HEK293 (cell line): ENCODE data around the gene MEG3.

Experiments used
- CTCF ChIA-PET: fragments of 350-600 bp; formaldehyde crosslinking; extraction: SDS; loops from one replicate; lab custom pipeline; 2021; ENCODE audit warnings: antibody characterized with exemption; lab: Yijun Ruan, JAX
- POLR2A ChIA-PET: fragments of 300-600 bp; formaldehyde crosslinking; extraction: SDS; loops from one replicate; lab custom pipeline; 2020; ENCODE audit warnings: antibody characterized with exemption, inconsistent platforms; lab: Yijun Ruan, JAX
- H3K27ac ChIP-seq: fragments of 200-500 bp; sonication (Bioruptor generic); 2 replicates; pipeline ENCODE4 v1.5.1; 2014; ENCODE audit warnings: low read depth, low read length, control low read depth, inconsistent platforms; ENCODE audit errors: extremely low read depth
- H3K36me3 ChIP-seq, 2 experiments: fragments of 200-500 bp in 1 of 2; sonication (Bioruptor generic) in 1 of 2; 1 replicate in 1 of 2; 2 replicates in 1 of 2; pipeline ENCODE4 v1.5.1; 2014 to 2017; ENCODE audit warnings: inconsistent platforms in 2 of 2, low read length in 2 of 2; ENCODE audit not compliant: control insufficient read depth in 2 of 2, insufficient read depth in 1 of 2
- H3K4me1 ChIP-seq: fragments of 200-500 bp; sonication (Bioruptor generic); 2 replicates; pipeline ENCODE4 v1.5.1; 2014; ENCODE audit warnings: mild to moderate bottlenecking, low read length, inconsistent platforms; ENCODE audit not compliant: control insufficient read depth, insufficient read depth
- H3K4me3 ChIP-seq: 2 replicates; pipeline ENCODE4 v1.5.1; 2011; ENCODE audit warnings: low read depth, mild to moderate bottlenecking, control low read depth, low read length, moderate library complexity
- H3K9me3 ChIP-seq: fragments of 200-500 bp; sonication (Bioruptor generic); 2 replicates; pipeline ENCODE4 v1.5.1; 2014; ENCODE audit warnings: low read depth, low read length, inconsistent platforms; ENCODE audit not compliant: control insufficient read depth, insufficient read depth
- HOXC10 ChIP-seq: sonication (generic); formaldehyde crosslinking; IDR thresholded peaks from 2 replicates; pipeline ENCODE4 v1.8.1; 2023; ENCODE audit warnings: mild to moderate bottlenecking, missing genetic modification reagents
- MZF1 ChIP-seq: fragments of 450-650 bp; formaldehyde crosslinking; IDR thresholded peaks from 2 replicates; pipeline ENCODE4 v1.5.1; 2017; ENCODE audit warnings: missing biosample characterization, missing genetic modification characterization, borderline replicate concordance
- OSR2 ChIP-seq: fragments of 450-650 bp; formaldehyde crosslinking; IDR thresholded peaks from 2 replicates; pipeline ENCODE4 v1.5.1; 2016; ENCODE audit warnings: missing biosample characterization, missing genetic modification characterization
- PATZ1 ChIP-seq: fragments of 450-650 bp; formaldehyde crosslinking; IDR thresholded peaks from 2 replicates; pipeline ENCODE4 v1.5.1; 2016; ENCODE audit warnings: missing biosample characterization, missing genetic modification characterization
- SP7 ChIP-seq: fragments of 450-650 bp; formaldehyde crosslinking; IDR thresholded peaks from 2 replicates; pipeline ENCODE4 v1.5.1; 2016; ENCODE audit warnings: missing biosample characterization, missing genetic modification characterization
- WT1 ChIP-seq: fragments of 450-650 bp; formaldehyde crosslinking; IDR thresholded peaks from 2 replicates; pipeline ENCODE4 v1.5.1; 2016; ENCODE audit warnings: missing biosample characterization, missing genetic modification characterization
- ZBTB44 ChIP-seq: fragments of 450-650 bp; IDR thresholded peaks from 2 replicates; pipeline ENCODE4 v1.5.1; 2018; ENCODE audit warnings: missing biosample characterization, mild to moderate bottlenecking, missing genetic modification characterization
- ZBTB8A ChIP-seq: fragments of 450-650 bp; formaldehyde crosslinking; IDR thresholded peaks from 2 replicates; pipeline ENCODE4 v1.5.1; 2016; ENCODE audit warnings: missing biosample characterization, missing genetic modification characterization
- ZFP69B ChIP-seq: fragments of 450-650 bp; formaldehyde crosslinking; IDR thresholded peaks from 2 replicates; pipeline ENCODE4 v1.5.1; 2016; ENCODE audit warnings: missing biosample characterization, missing genetic modification characterization
- ZNF248 ChIP-seq: fragments of 450-650 bp; formaldehyde crosslinking; IDR thresholded peaks from 2 replicates; pipeline ENCODE4 v1.5.1; 2017; ENCODE audit warnings: missing biosample characterization, missing genetic modification characterization
- ZNF362 ChIP-seq: fragments of 450-650 bp; formaldehyde crosslinking; IDR thresholded peaks from 2 replicates; pipeline ENCODE4 v1.5.1; 2016; ENCODE audit warnings: missing biosample characterization, missing genetic modification characterization
- ZNF37A ChIP-seq: fragments of 450-650 bp; IDR thresholded peaks from 2 replicates; pipeline ENCODE4 v1.5.1; 2018; ENCODE audit warnings: missing biosample characterization, missing genetic modification characterization
- ZNF416 ChIP-seq: fragments of 450-650 bp; formaldehyde crosslinking; IDR thresholded peaks from 2 replicates; pipeline ENCODE4 v1.5.1; 2016; ENCODE audit warnings: missing biosample characterization, missing genetic modification characterization
- ZNF423 ChIP-seq: fragments of 450-650 bp; formaldehyde crosslinking; IDR thresholded peaks from 2 replicates; pipeline ENCODE4 v1.5.1; 2016; ENCODE audit warnings: missing biosample characterization, missing genetic modification characterization
- ZNF501 ChIP-seq: fragments of 450-650 bp; formaldehyde crosslinking; IDR thresholded peaks from 2 replicates; pipeline ENCODE4 v1.5.1; 2016; ENCODE audit warnings: missing biosample characterization, missing genetic modification characterization
- ZNF580 ChIP-seq: fragments of 450-650 bp; formaldehyde crosslinking; IDR thresholded peaks from 2 replicates; pipeline ENCODE4 v1.5.1; 2016; ENCODE audit warnings: missing biosample characterization, missing genetic modification characterization
- ZNF585B ChIP-seq: fragments of 450-650 bp; formaldehyde crosslinking; IDR thresholded peaks from 2 replicates; pipeline ENCODE4 v1.5.1; 2016; ENCODE audit warnings: missing biosample characterization, missing genetic modification characterization
- ZNF610 ChIP-seq: fragments of 450-650 bp; formaldehyde crosslinking; IDR thresholded peaks from 2 replicates; pipeline ENCODE4 v1.5.1; 2016; ENCODE audit warnings: missing biosample characterization, missing genetic modification characterization, borderline replicate concordance
- ZNF664 ChIP-seq: fragments of 450-650 bp; formaldehyde crosslinking; IDR thresholded peaks from 2 replicates; pipeline ENCODE4 v1.5.1; 2016; ENCODE audit warnings: missing biosample characterization, missing genetic modification characterization
- ZSCAN30 ChIP-seq: fragments of 450-650 bp; IDR thresholded peaks from 2 replicates; pipeline ENCODE4 v1.5.1; 2018; ENCODE audit warnings: missing biosample characterization, mild to moderate bottlenecking, missing genetic modification characterization, moderate library complexity
- TF ChIP-seq, protein P1 (sequence below): fragments of 450-650 bp; IDR thresholded peaks from 2 replicates; pipeline ENCODE4 v1.5.1; 2018; ENCODE audit warnings: missing biosample characterization, missing genetic modification characterization
- TF ChIP-seq, protein P2 (sequence below): fragments of 450-650 bp; formaldehyde crosslinking; optimal IDR thresholded peaks from 2 replicates; pipeline ENCODE3; 2016; ENCODE audit warnings: missing biosample characterization, mild to moderate bottlenecking, missing genetic modification characterization
- TF ChIP-seq, protein P3 (sequence below): sonication (generic); formaldehyde crosslinking; IDR thresholded peaks from 2 replicates; pipeline ENCODE4 v1.8.1; 2022; ENCODE audit warnings: mild to moderate bottlenecking, moderate library complexity, missing genetic modification reagents

MEG3 gene

DNA sequence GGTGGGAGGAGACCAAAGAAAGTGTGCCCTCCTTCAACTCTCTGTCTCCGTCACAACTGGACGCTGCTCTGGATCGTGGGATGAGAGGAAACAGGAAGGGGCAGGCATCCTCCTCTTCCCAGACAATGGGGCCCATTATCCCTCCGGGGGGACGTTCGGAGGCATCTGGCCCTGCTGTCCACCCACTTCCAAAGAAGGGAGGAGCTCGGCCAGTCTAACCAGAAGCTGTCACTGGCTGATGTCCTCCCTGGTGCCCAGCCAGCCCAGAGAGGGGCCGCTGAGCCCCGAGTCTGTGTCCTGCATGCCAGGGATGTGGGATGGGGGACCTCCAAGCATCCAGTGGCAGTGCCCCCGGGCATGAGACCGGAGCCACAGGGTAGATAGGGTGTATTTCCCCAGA, 39.8 kb upstream of the MEG3 start (continued):
- TF ChIP-seq ZBTB44, result no peak
- TF ChIP-seq PATZ1 (tag by site-specific recombination), result no peak
- TF ChIP-seq ZNF423 (tag by site-specific recombination), result no peak
- no peak for TF ChIP-seq ZNF610 (tag by site-specific recombination)
- TF ChIP-seq ZNF416 (tag by site-specific recombination), result no peak
- TF ChIP-seq ZNF501 (tag by site-specific recombination), result no peak

DNA sequence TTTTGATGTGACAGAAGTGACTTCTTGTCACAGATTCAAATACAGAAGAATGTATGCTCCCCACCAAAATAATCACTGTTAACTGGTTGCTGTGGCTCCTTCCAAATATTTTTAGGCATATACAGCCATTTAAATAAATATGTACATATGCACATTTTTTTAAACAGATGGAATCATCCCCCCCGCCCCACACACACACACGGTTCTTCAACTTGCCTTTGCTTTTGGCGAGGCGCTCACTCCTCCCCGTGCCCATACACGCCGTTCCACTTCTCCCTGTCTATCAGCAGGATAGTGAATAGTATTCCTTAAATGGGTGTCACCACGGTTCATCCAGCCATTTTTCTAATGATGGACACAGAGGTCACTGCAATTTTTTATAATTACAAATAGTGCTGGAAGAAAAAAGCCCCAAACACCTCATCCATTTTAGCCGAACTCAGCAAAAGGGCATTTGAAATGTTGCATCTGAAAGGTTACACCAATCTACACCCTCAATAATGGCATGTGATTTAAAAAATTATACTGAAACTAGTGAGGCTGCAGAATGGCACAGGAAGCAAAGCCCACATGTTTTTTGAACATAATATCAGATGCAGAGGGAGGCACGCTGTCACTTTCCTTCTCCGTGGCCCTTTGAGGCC, 39.2 kb upstream of the MEG3 start:
- Histone ChIP-seq H3K27ac (no peak overlapping the region), H3K4me3 (no peak overlapping the region), H3K9me3 (no peaks in the 10 kb centered on the region), H3K4me1 (no peaks in the 10 kb centered on the region), H3K36me3 (no peaks in the 10 kb centered on the region)
- CTCF ChIA-PET, result no interaction called here
- POLR2A ChIA-PET, result no interaction called here
- no peak for TF ChIP-seq ZBTB8A (tag by site-specific recombination)
- no peak for TF ChIP-seq ZNF580 (tag by site-specific recombination)
- no peak for TF ChIP-seq ZNF585B (tag by site-specific recombination)
- TF ChIP-seq ZNF37A (tag by site-specific recombination), result no peak
- TF ChIP-seq SP7 (tag by site-specific recombination), result no peak
- TF ChIP-seq, protein P1, sequence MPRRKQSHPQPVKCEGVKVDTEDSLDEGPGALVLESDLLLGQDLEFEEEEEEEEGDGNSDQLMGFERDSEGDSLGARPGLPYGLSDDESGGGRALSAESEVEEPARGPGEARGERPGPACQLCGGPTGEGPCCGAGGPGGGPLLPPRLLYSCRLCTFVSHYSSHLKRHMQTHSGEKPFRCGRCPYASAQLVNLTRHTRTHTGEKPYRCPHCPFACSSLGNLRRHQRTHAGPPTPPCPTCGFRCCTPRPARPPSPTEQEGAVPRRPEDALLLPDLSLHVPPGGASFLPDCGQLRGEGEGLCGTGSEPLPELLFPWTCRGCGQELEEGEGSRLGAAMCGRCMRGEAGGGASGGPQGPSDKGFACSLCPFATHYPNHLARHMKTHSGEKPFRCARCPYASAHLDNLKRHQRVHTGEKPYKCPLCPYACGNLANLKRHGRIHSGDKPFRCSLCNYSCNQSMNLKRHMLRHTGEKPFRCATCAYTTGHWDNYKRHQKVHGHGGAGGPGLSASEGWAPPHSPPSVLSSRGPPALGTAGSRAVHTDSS (tag by site-specific recombination), result no peak
- TF ChIP-seq HOXC10 (CRISPR knock-in tag), result no peak
- TF ChIP-seq, protein P2, sequence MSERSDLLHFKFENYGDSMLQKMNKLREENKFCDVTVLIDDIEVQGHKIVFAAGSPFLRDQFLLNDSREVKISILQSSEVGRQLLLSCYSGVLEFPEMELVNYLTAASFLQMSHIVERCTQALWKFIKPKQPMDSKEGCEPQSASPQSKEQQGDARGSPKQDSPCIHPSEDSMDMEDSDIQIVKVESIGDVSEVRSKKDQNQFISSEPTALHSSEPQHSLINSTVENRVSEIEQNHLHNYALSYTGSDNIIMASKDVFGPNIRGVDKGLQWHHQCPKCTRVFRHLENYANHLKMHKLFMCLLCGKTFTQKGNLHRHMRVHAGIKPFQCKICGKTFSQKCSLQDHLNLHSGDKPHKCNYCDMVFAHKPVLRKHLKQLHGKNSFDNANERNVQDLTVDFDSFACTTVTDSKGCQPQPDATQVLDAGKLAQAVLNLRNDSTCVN (tag by site-specific recombination), result no peak
- TF ChIP-seq, protein P3, sequence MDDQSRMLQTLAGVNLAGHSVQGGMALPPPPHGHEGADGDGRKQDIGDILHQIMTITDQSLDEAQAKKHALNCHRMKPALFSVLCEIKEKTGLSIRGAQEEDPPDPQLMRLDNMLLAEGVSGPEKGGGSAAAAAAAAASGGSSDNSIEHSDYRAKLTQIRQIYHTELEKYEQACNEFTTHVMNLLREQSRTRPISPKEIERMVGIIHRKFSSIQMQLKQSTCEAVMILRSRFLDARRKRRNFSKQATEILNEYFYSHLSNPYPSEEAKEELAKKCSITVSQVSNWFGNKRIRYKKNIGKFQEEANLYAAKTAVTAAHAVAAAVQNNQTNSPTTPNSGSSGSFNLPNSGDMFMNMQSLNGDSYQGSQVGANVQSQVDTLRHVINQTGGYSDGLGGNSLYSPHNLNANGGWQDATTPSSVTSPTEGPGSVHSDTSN (CRISPR knock-in tag), result no peak
- no peak for TF ChIP-seq OSR2 (tag by site-specific recombination)
- TF ChIP-seq WT1, result no peak
- no peak for TF ChIP-seq ZNF248
- no peak for TF ChIP-seq MZF1
- no peak for TF ChIP-seq ZSCAN30 (tag by site-specific recombination)
- TF ChIP-seq ZFP69B, result no peak
- TF ChIP-seq ZNF664, result no peak
- TF ChIP-seq ZNF423 (tag by site-specific recombination), result no peak
- no peak for TF ChIP-seq ZNF362
